NAMALWA (cell line): ENCODE data around the gene USP32.
"Not testable (repeated sequence)": the region's sequence is repeated elsewhere in the genome, so short reads cannot be mapped to it uniquely, and the experiment has no call there.

Experiments
- DNase-seq: peaks from one replicate; pipeline ENCODE4 v3.0.0-alpha.2; 2015; ENCODE audit warnings: low spot score

USP32 gene

DNA sequence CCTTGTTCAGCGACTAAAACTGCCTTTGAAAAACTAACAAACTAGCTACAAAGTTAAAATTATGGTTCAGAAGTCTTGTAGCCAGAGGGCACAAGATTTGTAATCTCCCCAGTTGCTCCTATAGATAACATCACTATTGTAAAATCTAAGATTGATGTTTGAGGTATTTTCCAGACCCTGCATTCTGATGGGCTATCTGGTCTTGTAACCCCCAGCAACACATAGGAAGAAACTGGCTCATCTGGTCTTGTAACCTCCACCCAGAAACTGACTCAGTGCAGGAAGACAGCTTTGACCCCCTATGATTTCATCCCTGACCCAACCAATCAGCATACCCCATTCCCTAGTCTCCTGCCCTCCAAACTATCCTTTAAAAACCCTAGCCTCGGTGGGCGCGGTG is 18.1 kb upstream of the USP32 start:
- DNase-seq = no peak

DNA sequence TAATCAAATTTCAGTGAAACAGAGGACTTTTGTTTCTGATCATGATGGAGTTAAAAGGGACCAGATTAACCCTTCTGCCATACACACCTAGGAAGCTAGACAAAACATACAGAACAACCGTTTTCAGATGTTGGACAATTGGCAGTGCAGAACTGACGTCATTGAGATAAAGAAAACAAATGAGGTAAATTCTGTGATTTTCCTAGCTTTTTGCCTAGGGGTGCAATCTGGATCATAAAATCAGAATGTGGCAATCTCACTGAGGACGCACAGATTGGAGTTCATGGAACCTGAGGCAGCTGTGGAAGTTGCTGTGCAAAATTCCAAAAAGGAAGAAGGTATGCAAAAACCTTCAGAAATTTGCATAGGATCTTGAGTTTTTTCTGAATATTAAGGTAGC is 15.0 kb upstream of the USP32 start:
- DNase-seq = no peak

DNA sequence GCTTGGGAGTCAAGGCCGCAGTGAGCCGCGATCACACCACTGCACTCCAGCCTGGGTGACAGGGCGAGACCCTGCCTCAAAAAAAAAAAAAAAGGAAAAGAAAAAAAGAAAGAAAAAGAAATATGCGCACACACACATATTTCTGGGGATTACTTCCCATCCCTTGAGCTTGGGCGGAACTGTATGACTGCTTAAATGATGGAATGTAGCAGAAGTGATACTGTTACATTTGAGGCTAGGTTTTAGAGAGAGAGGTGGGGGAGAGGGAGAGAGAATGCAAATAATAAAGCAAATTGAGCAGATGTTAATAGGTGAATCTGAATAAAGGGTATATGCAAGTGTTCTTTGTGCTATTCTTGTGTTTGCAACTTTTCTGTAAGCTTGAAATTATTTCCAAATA is 12.0 kb upstream of the USP32 start:
- DNase-seq = no peak

DNA sequence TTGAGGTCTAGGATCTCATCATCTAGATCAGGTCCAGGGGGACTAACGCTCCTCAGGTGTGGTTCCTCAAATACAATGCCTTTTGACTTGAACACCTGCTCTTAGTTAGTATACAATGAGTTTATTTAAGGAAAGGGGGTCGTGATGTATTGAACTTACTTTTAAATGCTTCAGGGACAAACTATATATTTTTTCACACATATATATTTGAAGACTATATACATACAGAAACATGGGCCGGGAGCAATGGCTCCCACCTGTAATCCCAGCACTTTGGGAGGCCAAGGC is 11.5 kb upstream of the USP32 start:
- DNase-seq = no peak

DNA sequence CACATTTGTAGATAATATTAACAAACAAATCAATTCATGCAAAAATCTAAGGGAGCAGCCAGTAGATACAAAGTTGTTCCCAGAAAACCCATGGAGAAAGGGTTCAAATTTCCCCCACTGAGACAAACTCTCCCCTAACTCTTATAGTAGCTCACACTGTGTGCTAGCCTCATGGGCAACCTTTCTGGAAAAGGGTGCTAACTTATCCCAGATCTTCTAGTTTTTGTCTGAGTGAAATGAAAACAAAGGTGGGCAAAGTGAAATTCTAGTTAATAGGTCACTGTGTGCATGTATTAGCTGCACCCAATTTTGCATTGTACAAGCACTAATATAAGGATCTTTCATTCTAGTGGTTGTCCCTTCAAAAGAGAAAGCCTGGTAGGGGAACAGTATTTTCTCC is 9.9 kb upstream of the USP32 start:
- no peak for DNase-seq

DNA sequence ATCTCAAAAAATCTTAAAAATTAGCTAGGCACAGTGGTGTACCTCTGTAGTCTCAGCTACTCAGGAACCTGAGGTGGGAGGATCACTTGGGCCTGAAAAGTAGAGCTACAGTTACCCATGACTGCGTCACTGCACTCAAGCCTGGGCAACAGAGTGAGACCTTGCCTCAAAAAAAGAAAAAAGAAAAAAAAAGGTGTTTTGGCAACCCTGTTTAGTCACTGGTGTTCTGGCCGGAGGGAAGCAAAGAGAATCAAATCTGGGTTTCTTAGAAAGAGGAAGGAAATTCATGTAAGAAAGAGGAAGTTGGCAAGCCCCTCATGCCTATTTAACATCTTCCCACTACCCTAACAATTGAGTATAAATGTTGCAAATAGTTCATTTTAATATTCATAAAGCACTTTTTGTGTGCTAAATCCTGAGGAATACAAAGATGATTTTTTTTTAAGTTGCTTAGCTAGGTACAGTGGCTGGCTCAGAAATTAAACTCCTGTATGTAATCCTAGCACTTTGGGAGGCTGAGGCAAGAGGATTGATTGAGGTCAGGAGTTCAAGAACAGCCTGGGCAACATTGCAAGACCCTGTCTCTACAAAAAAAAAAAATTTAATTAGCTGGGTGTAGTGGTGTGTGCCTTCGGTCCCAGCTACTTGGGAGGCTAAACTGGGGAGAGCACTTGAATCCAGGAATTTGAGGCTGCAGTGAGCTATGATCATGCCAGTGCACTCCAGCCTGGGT is 6.5 kb upstream of the USP32 start:
- DNase-seq = peak; percentile 88

DNA sequence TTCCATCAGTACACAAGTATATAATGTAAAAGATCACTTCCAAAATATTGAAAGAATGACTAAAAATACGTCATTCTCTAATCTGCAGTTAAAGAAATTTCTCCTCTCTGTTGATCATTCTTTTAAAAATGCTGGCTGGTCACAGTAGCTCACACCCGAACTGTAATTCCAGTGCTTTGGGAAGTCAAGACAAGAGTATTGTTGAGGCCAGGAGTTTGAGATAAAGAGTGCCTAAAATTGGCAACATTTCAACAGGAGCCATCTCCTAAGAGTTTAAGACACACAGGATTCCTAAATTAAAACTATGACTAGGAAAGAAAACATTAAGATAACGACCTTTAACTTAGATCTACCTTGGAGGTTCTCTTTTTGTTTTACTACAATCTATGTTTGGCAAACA is 4.5 kb upstream of the USP32 start:
- DNase-seq = no peak

DNA sequence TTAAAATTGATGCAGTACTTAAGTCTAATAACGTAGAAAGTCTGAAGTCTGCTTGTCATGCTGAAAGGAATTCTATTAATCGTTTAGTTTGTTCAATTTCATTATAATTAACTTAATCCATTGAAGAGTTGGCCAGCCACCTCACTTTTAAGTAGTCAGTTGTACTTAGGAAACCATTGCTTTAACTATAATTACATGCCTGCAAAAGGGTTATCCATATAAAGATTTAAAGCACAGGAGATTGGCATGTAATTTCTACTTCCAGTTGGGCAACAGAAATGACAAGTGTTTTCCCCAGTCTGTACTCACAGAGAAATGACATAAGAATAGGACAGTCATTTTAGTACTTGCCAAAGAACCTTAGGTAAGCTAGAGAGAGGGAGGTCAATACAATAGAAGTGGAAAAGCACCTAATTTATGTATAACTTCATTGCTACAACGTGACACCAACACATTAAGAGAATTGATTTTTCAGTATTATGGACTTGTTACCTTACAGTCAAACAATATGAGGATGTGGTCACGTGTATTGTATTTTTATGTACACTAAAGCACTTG is 3.7 kb upstream of the USP32 start:
- DNase-seq = no peak

DNA sequence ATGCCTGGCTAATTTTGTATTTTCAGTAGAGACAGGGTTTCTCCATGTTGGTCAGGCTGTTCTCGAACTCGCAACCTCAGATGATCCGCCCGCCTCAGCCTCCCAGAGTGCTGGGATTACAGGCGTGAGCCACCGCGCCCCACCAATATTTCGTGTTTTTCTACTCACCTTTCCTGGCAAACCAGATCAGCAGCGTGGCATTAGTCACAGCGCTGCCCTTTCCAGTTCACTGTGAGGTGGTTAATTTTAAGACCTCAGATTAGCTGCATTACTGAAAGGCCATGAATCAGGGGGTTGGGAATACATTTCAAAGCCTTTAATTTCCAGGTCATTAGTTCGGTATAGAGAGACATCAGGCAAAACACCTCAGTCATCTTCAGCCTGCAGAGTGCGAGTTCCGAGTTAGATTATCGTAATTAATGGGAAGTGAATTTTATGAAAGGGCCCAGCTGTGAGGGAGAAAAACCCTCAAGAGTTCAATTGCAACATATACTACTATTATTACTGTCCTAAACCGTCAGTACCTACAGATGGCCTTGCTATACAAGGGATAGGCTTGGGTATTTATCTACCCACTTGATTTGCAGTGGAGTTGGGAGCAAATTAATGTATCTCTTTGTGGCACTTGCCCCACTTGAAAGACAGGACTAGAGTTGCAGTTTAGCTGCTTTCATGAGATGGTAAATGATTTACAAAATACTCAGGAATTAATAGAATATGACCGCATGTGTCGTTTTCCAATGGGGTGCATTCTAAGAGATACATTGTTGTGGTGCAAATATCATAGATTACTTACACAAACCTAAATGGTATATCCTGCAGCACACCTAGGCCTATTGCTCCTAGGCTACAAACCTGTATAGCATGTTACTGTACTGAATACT is 2.1 kb upstream of the USP32 start:
- DNase-seq = no peak

DNA sequence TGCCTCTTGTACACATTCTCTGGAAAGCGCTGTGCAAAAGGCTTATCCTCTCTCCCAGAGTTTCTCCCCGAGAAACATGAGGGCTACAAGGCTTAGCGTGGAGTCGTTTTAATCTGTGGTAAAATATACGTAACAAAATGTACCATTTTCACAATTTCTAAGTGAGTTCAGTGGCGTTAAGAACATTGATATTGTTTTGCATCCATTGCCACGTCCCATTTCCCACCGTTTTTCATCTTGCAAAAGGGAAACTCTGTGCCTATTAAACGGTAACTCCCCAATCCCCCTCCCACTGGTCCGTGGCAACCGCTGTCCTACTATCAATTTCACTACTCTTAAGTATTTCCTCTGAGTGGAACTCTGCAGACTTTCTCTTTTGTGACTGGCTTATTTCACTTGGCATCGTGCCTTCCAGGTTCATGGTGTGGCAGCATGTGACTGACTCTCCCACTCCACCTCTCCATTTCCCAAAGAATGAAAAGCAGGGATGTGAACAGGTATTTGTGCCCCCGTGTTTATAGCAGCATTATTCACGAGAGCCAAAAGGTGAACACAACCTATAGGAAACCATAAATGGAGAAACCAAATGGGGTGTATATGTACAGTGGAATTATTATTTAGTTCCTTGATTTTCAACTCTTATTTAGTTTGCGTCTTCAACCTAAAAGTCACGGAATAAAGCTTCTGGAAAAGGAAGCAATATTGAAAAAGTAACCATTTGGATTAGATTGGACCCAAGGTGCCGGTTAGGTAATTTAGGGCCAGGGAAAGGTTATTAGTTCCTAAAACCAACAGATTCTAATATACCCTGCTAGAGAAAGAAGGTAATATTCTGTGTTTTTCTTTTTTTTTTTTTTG is 1.1 kb upstream of the USP32 start:
- DNase-seq = peak; percentile 54

DNA sequence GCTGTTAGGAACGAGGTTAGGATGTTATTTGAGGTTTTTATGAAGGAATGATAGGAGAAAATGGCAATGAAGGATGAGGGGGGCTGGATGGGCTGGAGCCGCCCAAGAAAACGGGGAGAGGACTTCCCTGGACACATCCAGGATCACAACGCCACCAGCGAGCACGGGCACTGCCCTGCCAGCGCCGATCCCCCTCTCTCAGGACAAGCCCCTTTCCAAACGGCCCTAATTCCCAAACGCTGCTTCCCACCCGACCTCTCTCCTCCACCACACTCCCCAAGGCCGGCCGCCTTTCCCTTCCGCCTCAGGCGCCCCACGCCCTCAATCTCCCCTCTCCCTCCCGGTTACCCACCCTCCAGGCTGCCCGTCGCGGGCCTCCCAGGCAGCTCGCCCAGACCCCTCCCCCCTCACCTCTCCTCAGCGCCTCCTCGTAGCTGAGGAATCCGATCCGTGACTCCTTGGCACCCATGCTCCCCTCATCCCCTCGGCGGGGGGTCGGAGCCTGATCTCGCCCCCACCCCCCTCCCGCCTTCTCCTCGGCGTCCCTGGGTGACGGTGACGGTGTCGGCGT is 377 bp downstream of the USP32 start:
- no peak for DNase-seq

DNA sequence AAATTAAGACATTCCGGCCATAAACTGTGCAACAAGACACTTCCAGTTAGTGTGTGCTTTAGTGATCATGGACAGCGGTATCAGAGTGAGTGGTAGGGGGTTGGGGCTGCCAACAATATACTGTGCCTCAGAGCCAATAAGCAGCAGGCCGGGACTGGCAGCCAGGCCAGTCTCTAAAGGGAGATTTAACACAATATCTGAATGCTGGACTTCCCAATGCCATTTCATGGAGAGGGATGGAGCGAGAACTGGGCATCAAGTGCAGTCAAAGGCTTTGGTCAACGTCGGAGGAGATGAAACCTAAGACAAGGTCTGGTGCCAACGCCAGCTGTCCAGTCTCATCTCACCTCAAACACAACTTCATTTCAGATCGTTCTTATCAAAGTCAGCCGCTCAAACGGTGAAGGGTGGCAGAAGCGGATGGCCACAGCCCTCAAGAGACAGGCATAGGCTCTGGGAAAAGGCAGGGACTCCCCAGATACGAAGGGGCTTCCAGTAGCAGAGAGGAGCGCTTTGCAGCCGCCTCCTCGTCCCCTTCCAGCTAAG is 935 bp downstream of the USP32 start:
- DNase-seq = peak; percentile 45

DNA sequence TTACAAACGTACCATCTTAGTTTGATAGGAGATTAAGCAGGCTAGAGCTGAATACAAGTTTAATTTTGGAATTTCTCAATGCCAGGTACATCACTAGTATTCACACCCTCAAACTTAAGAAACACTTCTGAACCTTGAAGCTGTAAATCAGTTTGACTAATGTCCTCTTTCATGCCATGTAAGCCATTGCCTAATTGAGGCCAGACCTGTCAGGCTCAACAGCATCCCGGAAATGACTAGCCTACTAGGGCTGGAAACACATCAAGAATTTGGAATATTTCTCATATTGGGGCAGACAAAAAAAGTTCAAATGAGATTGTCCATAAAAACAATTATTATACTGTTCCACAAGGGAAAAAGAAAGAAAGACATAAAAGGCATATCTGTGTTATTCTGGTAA is 1.7 kb downstream of the USP32 start:
- no peak for DNase-seq

DNA sequence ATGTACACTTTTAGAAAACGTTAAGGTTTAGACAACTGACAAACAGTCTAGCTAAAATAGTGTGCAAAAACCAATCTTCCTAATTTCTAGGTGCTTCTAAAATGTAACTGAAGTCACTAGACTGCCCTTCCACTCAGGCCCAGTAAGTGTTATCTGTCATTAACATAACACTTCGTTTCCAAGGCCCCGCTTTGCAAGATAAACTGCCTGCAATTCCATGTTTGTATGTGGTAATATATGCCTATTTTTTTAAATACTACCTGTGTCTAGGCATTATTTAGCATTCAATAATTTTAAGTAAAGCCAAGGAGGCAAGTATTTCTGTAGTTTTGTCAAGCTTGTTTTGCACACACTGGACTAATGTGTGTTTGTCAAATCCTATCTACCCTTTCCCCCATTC is 3.2 kb downstream of the USP32 start:
- DNase-seq = no peak

DNA sequence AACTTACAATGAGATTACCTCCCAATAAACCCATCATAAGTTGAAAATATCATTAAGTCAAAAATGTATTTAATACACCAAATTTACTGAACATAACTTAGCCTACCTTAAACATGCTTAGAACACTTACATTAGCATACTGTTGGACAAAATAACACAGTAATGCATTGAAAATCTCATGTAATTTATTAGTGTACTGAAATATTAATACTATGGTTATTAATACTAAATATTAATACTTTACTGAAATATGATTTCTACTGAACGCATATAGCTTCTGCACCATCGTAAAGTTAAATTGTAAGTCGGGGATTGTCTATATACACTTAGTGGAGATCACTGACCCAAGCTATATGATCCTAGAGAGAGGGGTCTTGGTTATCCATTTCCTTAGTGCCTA is 4.3 kb downstream of the USP32 start:
- DNase-seq = no peak

DNA sequence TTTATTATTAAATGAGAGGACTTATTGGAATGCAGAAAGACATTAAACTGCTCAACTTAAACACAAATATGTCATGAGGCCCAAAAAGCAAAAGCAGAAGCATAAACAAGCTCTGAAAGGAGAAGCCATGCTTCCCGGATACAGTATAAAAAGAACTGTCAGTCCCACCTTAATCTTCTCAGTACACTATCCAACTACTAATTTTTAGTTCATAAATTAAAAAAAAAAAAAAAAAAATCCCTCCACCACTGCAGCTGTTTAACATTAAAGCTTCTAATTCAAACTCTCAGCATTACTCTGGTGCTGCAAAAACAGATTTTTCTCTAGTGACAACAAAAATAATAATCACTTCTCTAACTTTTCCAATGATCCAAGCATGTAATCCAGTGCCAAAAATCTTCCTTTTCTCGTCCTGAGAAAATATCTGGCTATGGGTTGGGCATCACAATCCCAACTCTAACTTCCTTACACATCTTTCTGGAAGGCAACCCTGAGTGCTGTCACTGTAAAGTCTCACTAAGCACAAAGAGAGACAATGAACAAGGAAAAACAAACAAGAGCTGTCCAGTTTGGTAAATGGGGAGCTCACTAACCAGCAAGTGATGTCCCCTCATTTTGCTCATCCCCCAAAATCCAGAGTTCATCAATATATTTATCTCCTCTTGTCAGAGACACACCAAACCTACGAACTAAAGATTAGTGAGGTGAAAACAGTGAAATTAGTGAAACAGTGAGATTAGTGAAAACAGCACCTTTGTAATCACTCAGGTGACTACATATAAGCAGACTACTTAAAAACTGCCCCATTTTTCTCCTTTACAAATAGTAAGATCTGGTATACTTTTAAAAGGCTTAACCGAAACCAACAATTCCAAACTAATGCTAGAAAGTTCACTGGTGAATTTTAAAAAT is 5.5 kb downstream of the USP32 start:
- no peak for DNase-seq

DNA sequence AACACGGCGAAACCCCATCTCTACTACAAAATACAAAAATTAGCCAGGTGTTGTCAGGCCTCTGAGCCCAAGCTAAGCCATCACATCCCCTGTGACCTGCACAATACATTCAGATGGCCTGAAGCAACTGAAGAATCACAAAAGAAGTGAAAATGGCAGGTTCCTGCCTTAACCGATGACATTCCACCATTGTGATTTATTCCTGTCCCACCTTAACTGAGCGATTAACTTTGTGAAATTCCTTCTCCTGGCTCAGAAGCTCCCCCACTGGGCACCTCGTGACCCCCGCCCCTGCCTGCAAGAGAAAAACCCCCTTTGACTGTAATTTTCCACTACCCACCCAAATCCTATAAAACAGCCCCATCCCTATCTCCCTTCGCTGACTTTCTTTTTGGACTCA is 7.0 kb downstream of the USP32 start:
- not testable (repeated sequence) for DNase-seq

DNA sequence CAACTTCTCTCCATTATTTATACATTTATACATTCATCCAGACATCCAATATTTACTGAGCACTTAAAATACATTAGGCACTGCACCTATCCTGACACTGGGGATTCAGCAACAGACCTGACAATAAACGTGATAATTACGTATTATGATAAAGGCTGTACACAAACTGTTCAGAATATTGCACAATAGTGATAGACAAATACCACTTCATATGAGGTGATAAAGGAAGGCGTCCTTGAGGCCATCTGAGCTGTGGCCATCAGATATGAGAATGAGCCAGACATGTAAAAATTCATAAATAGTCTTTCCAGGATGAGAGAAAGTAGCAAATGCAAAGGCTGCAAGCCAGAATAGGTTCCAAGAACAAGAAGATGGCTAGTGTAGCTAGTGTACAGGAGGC is 8.6 kb downstream of the USP32 start:
- DNase-seq = no peak

DNA sequence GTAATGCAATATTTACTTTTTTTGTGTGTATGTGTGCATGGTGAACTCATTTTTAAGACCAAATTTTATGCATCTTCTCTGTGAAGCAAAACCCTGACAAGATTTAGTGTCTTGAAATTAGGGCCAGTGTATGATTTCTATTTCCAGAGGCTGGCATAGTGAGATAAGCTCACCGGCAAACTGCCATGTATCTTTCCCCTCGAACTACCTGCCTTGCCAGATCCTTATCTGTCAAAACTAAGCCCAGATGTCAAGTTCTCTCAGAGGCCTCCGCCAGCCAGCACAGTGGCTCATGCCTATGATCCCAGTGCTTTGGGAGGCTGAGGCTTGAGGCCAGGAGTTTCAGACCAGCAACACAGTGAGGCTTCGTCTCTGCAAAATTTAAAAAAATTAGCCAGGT is 10.0 kb downstream of the USP32 start:
- no peak for DNase-seq

DNA sequence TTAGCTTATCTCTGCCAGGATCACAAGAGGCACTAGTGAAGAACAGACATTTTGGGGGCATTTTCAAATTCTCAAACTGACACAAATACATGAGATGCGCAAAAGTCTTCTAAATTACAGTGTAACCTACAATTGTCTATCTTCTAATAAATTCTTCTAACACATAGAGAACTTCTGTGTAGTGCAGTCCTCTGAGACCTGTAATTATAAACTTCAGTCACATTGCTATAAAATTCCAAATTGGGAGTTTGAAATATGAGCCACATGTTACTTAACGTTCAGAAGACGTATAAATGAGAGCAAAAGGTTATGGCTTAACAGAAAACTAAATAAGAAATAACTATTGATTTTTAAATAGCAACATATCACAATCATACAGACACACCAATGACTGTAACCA is 12.5 kb downstream of the USP32 start:
- DNase-seq = not testable (repeated sequence)

DNA sequence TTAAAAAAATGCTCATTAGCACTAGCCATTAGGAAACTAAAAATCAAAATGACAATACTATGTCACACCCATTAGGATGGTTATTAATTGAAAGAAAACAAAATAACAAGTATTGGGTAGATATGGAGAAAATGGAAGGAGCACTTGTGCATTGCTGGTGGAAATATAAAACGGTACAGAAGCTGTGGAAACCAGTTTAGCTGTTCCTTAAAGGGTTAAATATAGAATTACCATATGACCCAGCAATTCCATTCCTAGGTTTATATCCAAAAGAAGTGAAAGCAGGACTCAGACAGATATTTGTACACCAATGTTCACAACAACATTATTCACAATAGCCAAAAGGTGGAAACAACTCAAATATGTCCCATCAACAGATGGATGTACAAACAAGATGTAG is 13.7 kb downstream of the USP32 start:
- DNase-seq = not testable (repeated sequence)
